GM23338 (cell line): ENCODE results near the gene TSEN2. TPM values are rescaled to one million over a fixed set of nuclear protein-coding genes. Genes with fewer than 3 reads are reported as not detected.

ENCODE experiments used
- ATAC-seq: fragments of 200-7000 bp; cut with Tn5 transposase; 3 replicates; pipeline ENCODE4 v1.9.1; 2020
- DNase-seq: peaks from one replicate; pipeline ENCODE4 v3.0.0-alpha.2; 2015; ENCODE audit warnings: low spot score
- H2AFZ ChIP-seq: fragments of 200-600 bp; sonication (generic); 2 replicates; pipeline ENCODE4 v1.8.0; 2016; ENCODE audit warnings: antibody characterized with exemption, mild to moderate bottlenecking, moderate library complexity
- H3F3A ChIP-seq: fragments of 200-600 bp; sonication (generic); replicated peaks from 2 replicates; pipeline ENCODE4 v1.8.0; 2017; ENCODE audit warnings: antibody characterized with exemption, mixed run types, low read depth
- H3K27ac ChIP-seq: fragments of 200-600 bp; sonication (generic); 2 replicates; pipeline ENCODE4 v1.6.1; 2016; ENCODE audit warnings: low read depth
- H3K27me3 ChIP-seq: fragments of 200-600 bp; sonication (generic); 2 replicates; pipeline ENCODE4 v1.8.0; 2016; ENCODE audit warnings: mild to moderate bottlenecking, mixed run types, moderate library complexity; ENCODE audit not compliant: insufficient read depth
- H3K36me3 ChIP-seq: fragments of 200-600 bp; sonication (generic); 2 replicates; pipeline ENCODE4 v1.8.0; 2016; ENCODE audit warnings: mild to moderate bottlenecking; ENCODE audit not compliant: insufficient read depth
- H3K4me1 ChIP-seq: fragments of 200-600 bp; sonication (generic); 2 replicates; pipeline ENCODE4 v1.8.0; 2016; ENCODE audit warnings: mild to moderate bottlenecking, moderate library complexity; ENCODE audit not compliant: insufficient read depth
- H3K4me2 ChIP-seq: fragments of 200-600 bp; sonication (generic); 2 replicates; pipeline ENCODE4 v1.7.1; 2017; ENCODE audit warnings: mixed run types
- H3K4me3 ChIP-seq: fragments of 200-600 bp; sonication (generic); 2 replicates; pipeline ENCODE4 v1.6.1; 2016; ENCODE audit warnings: mixed run types
- H3K79me2 ChIP-seq: fragments of 200-600 bp; sonication (generic); replicated peaks from 2 replicates; pipeline ENCODE4 v1.8.0; 2017; ENCODE audit warnings: mild to moderate bottlenecking; ENCODE audit not compliant: insufficient read depth
- H3K9me2 ChIP-seq: fragments of 200-600 bp; sonication (generic); 2 replicates; pipeline ENCODE4 v1.8.0; 2017; ENCODE audit not compliant: insufficient read depth
- H4K20me1 ChIP-seq: fragments of 200-600 bp; sonication (generic); replicated peaks from 2 replicates; pipeline ENCODE4 v1.8.0; 2017; ENCODE audit warnings: mild to moderate bottlenecking; ENCODE audit not compliant: insufficient read depth
- H3K27ac Mint-ChIP-seq: 2 replicates; pipeline ENCODE4 v1.8.0; 2020; ENCODE audit warnings: inconsistent platforms, mild to moderate bottlenecking, moderate library complexity, mixed read lengths
- H3K27me3 Mint-ChIP-seq: 3 replicates; pipeline ENCODE4 v1.8.0; 2022; ENCODE audit warnings: low read depth, mild to moderate bottlenecking, moderate library complexity, mixed read lengths, inconsistent platforms; ENCODE audit not compliant: insufficient read depth, poor library complexity
- H3K36me3 Mint-ChIP-seq: 3 replicates; pipeline ENCODE4 v1.8.0; 2021; ENCODE audit warnings: low read depth, mild to moderate bottlenecking, inconsistent platforms, moderate library complexity, mixed read lengths
- H3K4me1 Mint-ChIP-seq: 3 replicates; pipeline ENCODE4 v1.8.0; 2020; ENCODE audit warnings: mild to moderate bottlenecking, inconsistent platforms, mixed read lengths
- H3K4me3 Mint-ChIP-seq: 3 replicates; pipeline ENCODE4 v1.8.0; 2021; ENCODE audit warnings: moderate library complexity, mild to moderate bottlenecking, inconsistent platforms, mixed read lengths
- H3K9me3 Mint-ChIP-seq: 3 replicates; pipeline ENCODE4 v1.8.0; 2020; ENCODE audit warnings: moderate library complexity, mild to moderate bottlenecking, inconsistent platforms, mixed read lengths
- CREB1 ChIP-seq: fragments of 250-450 bp; sonication (Bioruptor Pico); IDR thresholded peaks from 2 replicates; pipeline ENCODE4 v1.5.0; 2020; ENCODE audit warnings: low read depth, mild to moderate bottlenecking, moderate library complexity
- ZNF114 ChIP-seq: fragments of 250-450 bp; sonication (Bioruptor Pico); IDR thresholded peaks from 2 replicates; pipeline ENCODE4 v1.5.0; 2020; ENCODE audit warnings: mild to moderate bottlenecking, moderate library complexity
- ZNF331 ChIP-seq: fragments of 250-450 bp; sonication (Bioruptor Pico); IDR thresholded peaks from 2 replicates; pipeline ENCODE4 v1.5.0; 2020; ENCODE audit warnings: low read depth, mild to moderate bottlenecking, moderate library complexity
- polyA plus RNA-seq: library from polyadenylated mRNA; unstranded; fragments of >200 nt; fragmentation: Nextera tagmentation; extraction: Ambion mirVana; gene quantifications from 2 replicates; pipeline ENCODE4 v1.2.1, GENCODE V29; 2016
- total RNA-seq: library from RNA; depleted of rRNA; stranded (reverse); fragments of >200 nt; shearing (Covaris generic); gene quantifications from 2 replicates; pipeline ENCODE4 v1.2.3, GENCODE V29; 2014
- TF ChIP-seq, protein P1 (sequence below): fragments of 250-450 bp; sonication (Bioruptor Pico); IDR thresholded peaks from 2 replicates; pipeline ENCODE4 v1.5.0; 2020; ENCODE audit warnings: mild to moderate bottlenecking, moderate library complexity
- TF ChIP-seq, protein P2 (sequence below), 2 experiments: fragments of 200-600 bp in 1 of 2; sonication (generic) in 1 of 2; conservative IDR thresholded peaks; 2 replicates each; pipeline versions ENCODE4 v1.5.1 to v1.6.1; 2016 to 2017; ENCODE audit warnings: antibody characterized with exemption in 2 of 2, low read depth in 2 of 2, mild to moderate bottlenecking in 2 of 2, moderate library complexity in 1 of 2

TSEN2 gene
- total and polyA plus RNA-seq, 2 experiments from 2014 or later, result 27.7 to 30.0 TPM

DNA sequence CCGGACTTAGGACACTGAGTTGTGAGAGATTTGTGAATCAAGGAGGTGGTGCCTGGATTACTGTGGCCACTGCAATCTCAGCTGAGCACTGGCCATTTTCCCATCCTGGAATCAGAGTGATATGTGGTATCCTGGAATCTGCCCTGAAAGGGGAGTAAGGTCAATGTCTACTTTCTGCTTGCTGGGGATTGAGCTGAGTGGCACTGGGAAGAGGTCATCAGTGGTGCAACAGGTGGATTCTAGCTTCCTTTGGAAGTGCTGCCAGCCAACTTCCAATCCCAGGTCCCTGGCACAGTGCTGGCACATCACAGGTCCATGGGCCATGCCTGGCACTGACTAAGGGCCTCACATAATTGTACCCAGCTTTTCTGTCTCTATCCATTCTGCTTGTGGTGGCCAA lies 20.6 kb upstream of the TSEN2 start:
- H3K79me2 ChIP-seq, result no peaks in the 10 kb centered on the region
- Mint-ChIP-seq H3K9me3 (no peaks in the 10 kb centered on the region), H3K27ac (no peak overlapping the region), H3K36me3 (no peaks in the 10 kb centered on the region), H3K4me1 (peaks cover 3% of the 10 kb centered on the region; the same call in 2 of the 3 replicates), H3K4me3 (no peak overlapping the region), H3K27me3 (peaks cover 3% of the 10 kb centered on the region)
- H3K36me3 ChIP-seq, result no peaks in the 10 kb centered on the region
- no peak overlapping the region for H3K4me2 ChIP-seq
- H3K9me2 ChIP-seq, result no peaks in the 10 kb centered on the region
- H2AFZ ChIP-seq, result no peak overlapping the region
- no peaks in the 10 kb centered on the region for H3K4me1 ChIP-seq
- no peaks in the 10 kb centered on the region for H3F3A ChIP-seq
- H4K20me1 ChIP-seq, result no peaks in the 10 kb centered on the region
- ATAC-seq (no peak), DNase-seq (no peak)
- no peak overlapping the region for H3K4me3 ChIP-seq
- TF ChIP-seq ZNF114 (CRISPR knock-in tag) (no peak), ZNF331 (CRISPR knock-in tag) (no peak), CREB1 (CRISPR knock-in tag) (no peak)
- TF ChIP-seq, protein P1, sequence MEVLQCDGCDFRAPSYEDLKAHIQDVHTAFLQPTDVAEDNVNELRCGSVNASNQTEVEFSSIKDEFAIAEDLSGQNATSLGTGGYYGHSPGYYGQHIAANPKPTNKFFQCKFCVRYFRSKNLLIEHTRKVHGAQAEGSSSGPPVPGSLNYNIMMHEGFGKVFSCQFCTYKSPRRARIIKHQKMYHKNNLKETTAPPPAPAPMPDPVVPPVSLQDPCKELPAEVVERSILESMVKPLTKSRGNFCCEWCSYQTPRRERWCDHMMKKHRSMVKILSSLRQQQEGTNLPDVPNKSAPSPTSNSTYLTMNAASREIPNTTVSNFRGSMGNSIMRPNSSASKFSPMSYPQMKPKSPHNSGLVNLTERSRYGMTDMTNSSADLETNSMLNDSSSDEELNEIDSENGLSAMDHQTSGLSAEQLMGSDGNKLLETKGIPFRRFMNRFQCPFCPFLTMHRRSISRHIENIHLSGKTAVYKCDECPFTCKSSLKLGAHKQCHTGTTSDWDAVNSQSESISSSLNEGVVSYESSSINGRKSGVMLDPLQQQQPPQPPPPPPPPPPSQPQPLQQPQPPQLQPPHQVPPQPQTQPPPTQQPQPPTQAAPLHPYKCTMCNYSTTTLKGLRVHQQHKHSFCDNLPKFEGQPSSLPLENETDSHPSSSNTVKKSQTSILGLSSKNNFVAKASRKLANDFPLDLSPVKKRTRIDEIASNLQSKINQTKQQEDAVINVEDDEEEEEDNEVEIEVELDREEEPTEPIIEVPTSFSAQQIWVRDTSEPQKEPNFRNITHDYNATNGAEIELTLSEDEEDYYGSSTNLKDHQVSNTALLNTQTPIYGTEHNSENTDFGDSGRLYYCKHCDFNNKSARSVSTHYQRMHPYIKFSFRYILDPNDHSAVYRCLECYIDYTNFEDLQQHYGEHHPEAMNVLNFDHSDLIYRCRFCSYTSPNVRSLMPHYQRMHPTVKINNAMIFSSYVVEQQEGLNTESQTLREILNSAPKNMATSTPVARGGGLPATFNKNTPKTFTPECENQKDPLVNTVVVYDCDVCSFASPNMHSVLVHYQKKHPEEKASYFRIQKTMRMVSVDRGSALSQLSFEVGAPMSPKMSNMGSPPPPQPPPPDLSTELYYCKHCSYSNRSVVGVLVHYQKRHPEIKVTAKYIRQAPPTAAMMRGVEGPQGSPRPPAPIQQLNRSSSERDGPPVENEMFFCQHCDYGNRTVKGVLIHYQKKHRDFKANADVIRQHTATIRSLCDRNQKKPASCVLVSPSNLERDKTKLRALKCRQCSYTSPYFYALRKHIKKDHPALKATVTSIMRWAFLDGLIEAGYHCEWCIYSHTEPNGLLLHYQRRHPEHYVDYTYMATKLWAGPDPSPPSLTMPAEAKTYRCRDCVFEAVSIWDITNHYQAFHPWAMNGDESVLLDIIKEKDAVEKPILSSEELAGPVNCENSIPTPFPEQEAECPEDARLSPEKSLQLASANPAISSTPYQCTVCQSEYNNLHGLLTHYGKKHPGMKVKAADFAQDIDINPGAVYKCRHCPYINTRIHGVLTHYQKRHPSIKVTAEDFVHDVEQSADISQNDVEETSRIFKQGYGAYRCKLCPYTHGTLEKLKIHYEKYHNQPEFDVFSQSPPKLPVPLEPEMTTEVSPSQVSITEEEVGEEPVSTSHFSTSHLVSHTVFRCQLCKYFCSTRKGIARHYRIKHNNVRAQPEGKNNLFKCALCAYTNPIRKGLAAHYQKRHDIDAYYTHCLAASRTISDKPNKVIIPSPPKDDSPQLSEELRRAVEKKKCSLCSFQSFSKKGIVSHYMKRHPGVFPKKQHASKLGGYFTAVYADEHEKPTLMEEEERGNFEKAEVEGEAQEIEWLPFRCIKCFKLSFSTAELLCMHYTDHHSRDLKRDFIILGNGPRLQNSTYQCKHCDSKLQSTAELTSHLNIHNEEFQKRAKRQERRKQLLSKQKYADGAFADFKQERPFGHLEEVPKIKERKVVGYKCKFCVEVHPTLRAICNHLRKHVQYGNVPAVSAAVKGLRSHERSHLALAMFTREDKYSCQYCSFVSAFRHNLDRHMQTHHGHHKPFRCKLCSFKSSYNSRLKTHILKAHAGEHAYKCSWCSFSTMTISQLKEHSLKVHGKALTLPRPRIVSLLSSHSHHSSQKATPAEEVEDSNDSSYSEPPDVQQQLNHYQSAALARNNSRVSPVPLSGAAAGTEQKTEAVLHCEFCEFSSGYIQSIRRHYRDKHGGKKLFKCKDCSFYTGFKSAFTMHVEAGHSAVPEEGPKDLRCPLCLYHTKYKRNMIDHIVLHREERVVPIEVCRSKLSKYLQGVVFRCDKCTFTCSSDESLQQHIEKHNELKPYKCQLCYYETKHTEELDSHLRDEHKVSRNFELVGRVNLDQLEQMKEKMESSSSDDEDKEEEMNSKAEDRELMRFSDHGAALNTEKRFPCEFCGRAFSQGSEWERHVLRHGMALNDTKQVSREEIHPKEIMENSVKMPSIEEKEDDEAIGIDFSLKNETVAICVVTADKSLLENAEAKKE (CRISPR knock-in tag), result no peak
- TF ChIP-seq, protein P2, sequence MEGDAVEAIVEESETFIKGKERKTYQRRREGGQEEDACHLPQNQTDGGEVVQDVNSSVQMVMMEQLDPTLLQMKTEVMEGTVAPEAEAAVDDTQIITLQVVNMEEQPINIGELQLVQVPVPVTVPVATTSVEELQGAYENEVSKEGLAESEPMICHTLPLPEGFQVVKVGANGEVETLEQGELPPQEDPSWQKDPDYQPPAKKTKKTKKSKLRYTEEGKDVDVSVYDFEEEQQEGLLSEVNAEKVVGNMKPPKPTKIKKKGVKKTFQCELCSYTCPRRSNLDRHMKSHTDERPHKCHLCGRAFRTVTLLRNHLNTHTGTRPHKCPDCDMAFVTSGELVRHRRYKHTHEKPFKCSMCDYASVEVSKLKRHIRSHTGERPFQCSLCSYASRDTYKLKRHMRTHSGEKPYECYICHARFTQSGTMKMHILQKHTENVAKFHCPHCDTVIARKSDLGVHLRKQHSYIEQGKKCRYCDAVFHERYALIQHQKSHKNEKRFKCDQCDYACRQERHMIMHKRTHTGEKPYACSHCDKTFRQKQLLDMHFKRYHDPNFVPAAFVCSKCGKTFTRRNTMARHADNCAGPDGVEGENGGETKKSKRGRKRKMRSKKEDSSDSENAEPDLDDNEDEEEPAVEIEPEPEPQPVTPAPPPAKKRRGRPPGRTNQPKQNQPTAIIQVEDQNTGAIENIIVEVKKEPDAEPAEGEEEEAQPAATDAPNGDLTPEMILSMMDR (conservative IDR thresholded peaks at IDR 0.05; ENCODE audit: low read depth in 2 of 2), result no peak
- H3K27ac ChIP-seq, result no peak overlapping the region
- no peaks in the 10 kb centered on the region for H3K27me3 ChIP-seq
